NB4 (cell line): ENCODE results near the gene AP4S1.

Experiments used
- DNase-seq: peaks from one replicate; pipeline ENCODE4 v3.0.0; 2010; ENCODE audit warnings: low read depth
- H3K4me3 ChIP-seq: one replicate; pipeline ENCODE4 v1.5.1; 2011; ENCODE audit warnings: mild to moderate bottlenecking, low read depth, low read length, moderate library complexity
- MYC ChIP-seq: IDR thresholded peaks from 2 replicates; pipeline ENCODE4 v1.6.1; 2011; ENCODE audit warnings: low read depth, low read length
- POLR2A ChIP-seq: IDR thresholded peaks from 2 replicates; pipeline ENCODE4 v1.6.1; 2011; ENCODE audit warnings: mild to moderate bottlenecking; ENCODE audit not compliant: insufficient read length; ENCODE audit errors: extremely low read depth
- TF ChIP-seq, protein P1 (sequence below): IDR thresholded peaks from one replicate; pipeline ENCODE4 v1.5.1; 2012; ENCODE audit warnings: low read depth, low read length
- TF ChIP-seq, protein P2 (sequence below): IDR thresholded peaks from 2 replicates; pipeline ENCODE4 v1.6.1; 2011; ENCODE audit warnings: low read depth, low read length

The AP4S1 gene

DNA sequence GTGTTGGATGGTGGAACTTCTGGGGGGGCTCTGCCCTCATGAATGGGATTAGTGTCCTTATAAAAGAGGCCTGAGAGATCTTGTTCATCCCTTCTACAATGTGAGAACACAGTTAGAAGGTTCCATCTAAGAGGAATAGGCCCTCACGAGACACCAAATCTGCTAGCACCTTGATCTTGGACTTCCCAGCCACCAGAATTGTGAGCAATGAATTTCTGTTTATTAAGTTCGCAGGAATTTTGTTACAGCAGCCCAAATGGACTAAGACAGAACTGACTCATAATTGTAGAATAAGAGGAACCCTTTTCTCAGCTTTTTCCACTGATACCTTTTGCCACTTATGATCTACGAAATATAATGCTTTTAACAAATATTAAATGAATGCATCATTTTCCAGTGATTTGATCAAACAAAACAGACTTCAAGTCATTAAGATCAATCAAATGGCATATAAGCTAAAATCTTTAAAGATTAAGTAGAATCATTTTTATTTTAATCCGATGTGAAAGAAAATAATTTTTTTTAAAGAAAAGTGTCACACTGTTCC lies 113.9 kb downstream of the AP4S1 start:
- TF ChIP-seq, protein P1, sequence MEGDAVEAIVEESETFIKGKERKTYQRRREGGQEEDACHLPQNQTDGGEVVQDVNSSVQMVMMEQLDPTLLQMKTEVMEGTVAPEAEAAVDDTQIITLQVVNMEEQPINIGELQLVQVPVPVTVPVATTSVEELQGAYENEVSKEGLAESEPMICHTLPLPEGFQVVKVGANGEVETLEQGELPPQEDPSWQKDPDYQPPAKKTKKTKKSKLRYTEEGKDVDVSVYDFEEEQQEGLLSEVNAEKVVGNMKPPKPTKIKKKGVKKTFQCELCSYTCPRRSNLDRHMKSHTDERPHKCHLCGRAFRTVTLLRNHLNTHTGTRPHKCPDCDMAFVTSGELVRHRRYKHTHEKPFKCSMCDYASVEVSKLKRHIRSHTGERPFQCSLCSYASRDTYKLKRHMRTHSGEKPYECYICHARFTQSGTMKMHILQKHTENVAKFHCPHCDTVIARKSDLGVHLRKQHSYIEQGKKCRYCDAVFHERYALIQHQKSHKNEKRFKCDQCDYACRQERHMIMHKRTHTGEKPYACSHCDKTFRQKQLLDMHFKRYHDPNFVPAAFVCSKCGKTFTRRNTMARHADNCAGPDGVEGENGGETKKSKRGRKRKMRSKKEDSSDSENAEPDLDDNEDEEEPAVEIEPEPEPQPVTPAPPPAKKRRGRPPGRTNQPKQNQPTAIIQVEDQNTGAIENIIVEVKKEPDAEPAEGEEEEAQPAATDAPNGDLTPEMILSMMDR, result no peak
- TF ChIP-seq POLR2A, result no peak
- TF ChIP-seq, protein P2, sequence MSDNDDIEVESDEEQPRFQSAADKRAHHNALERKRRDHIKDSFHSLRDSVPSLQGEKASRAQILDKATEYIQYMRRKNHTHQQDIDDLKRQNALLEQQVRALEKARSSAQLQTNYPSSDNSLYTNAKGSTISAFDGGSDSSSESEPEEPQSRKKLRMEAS, result no peak
- TF ChIP-seq MYC, result no peak
- no peak overlapping the region for H3K4me3 ChIP-seq
- DNase-seq, result no peak

DNA sequence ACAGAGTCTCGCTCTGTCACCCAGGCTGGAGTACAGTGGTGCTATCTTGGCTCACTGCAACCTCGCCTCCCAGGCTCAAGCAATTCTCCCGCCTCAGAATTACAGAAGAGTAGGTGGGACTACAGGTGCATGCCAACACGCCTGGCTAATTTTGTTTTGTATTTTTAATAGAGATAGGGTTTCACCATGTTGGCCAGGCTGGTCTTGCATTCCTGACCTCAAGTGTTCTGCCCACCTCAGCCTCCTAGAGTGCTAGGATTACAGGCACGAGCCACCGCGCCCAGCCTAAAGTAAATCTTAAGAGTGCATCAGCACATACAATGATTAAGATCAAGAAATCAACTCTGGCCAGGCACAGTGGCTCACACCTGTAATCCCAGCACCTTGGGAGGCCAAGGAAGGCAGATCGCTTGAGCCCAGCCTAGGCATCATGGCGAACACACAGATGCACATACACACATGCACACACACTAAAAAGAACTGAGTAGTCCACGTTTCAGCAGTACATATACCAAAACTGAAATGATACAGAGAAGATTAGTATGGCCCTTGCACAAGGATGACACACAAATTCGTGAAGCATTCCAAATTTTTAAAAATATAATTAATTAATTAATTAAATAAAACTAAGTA lies 117.1 kb downstream of the AP4S1 start:
- no peak overlapping the region for H3K4me3 ChIP-seq
- TF ChIP-seq, protein P2, result no peak
- no peak for TF ChIP-seq MYC
- TF ChIP-seq, protein P1, result no peak
- no peak for TF ChIP-seq POLR2A
- DNase-seq, result no peak
